Mucosa of rectum (tissue), 2 donors: ENCODE data around the gene RBM3.

Experiments used
- H3K27ac ChIP-seq, 2 donors: one replicate each; pipeline ENCODE4 v1.7.0; 2013; ENCODE audit warnings: inconsistent platforms in 2 of 2, low read depth in 2 of 2, low read length in 2 of 2
- H3K27me3 ChIP-seq, 2 donors: one replicate each; pipeline ENCODE4 v1.7.0; 2013; ENCODE audit warnings: low read length in 2 of 2; ENCODE audit not compliant: control insufficient read depth in 2 of 2, insufficient read depth in 2 of 2
- H3K36me3 ChIP-seq, 2 donors: one replicate each; pipeline ENCODE4 v1.7.0; 2013; ENCODE audit warnings: low read length in 2 of 2; ENCODE audit not compliant: control insufficient read depth in 2 of 2, insufficient read depth in 2 of 2
- H3K4me1 ChIP-seq, 2 donors: one replicate each; pipeline ENCODE4 v1.7.0; 2013; ENCODE audit warnings: low read length in 2 of 2, mild to moderate bottlenecking in 1 of 2; ENCODE audit not compliant: control insufficient read depth in 2 of 2, insufficient read depth in 2 of 2
- H3K4me3 ChIP-seq, 2 donors: one replicate each; pipeline ENCODE4 v1.7.0; 2013; ENCODE audit warnings: low read length in 2 of 2
- H3K9ac ChIP-seq, 2 donors: one replicate each; pipeline ENCODE4 v1.7.0; 2013; ENCODE audit warnings: low read length in 2 of 2, low read depth in 1 of 2, mild to moderate bottlenecking in 1 of 2
- H3K9me3 ChIP-seq, 2 donors: one replicate each; pipeline ENCODE4 v1.7.0; 2013; ENCODE audit warnings: low read length in 2 of 2; ENCODE audit not compliant: control insufficient read depth in 2 of 2
- donor health status: healthy.
- donor health status: Normal muscosa, but diverticular disease.

RBM3 gene

GRCh38 chrX:48595929-48596328 is 21.6 kb downstream of the RBM3 start:
- no peaks in the 10 kb centered on the region for H3K9me3 ChIP-seq
- peaks cover 7 to 8% of the 10 kb centered on the region in 2 donors for H3K4me1 ChIP-seq
- H3K9ac ChIP-seq: no peak overlapping the region
- H3K4me3 ChIP-seq: no peak overlapping the region
- H3K27ac ChIP-seq: no peak overlapping the region
- H3K27me3 ChIP-seq: no peaks in the 10 kb centered on the region
- peaks cover 3 to 16% of the 10 kb centered on the region in 2 donors for H3K36me3 ChIP-seq

GRCh38 chrX:48597353-48598264 is 23.3 kb downstream of the RBM3 start, which contains the start of gene WDR13:
Gene WDR13, plus strand, starts transcription at chrX:48597492. Its CDS starts 505 bp downstream, at chrX:48597997.
- Histone ChIP-seq H3K36me3 (peaks cover 3 to 16% of the 10 kb centered on the region in 2 donors), H3K4me3 (peak within 1 kb of the TSS; percentile 85 to 88), H3K4me1 (peaks cover 7 to 8% of the 10 kb centered on the region in 2 donors), H3K9me3 (no peaks in the 10 kb centered on the region), H3K9ac (peak within 1 kb of the TSS; percentile 84 to 97), H3K27me3 (no peaks in the 10 kb centered on the region), H3K27ac (peak within 1 kb of the TSS; percentile 99)

GRCh38 chrX:48598614-48599013 is 24.3 kb downstream of the RBM3 start:
- H3K9me3 ChIP-seq: no peaks in the 10 kb centered on the region
- peaks cover 3 to 21% of the 10 kb centered on the region in 2 donors for H3K36me3 ChIP-seq
- peak overlapping the region in 1 of 2 donors; percentile 97 for H3K9ac ChIP-seq
- H3K27ac ChIP-seq: no peak overlapping the region
- no peaks in the 10 kb centered on the region for H3K27me3 ChIP-seq
- H3K4me1 ChIP-seq: peaks cover 7 to 8% of the 10 kb centered on the region in 2 donors
- H3K4me3 ChIP-seq: peak overlapping the region; percentile 85 to 88

GRCh38 chrX:48599341-48599740 is 25.1 kb downstream of the RBM3 start:
- Histone ChIP-seq H3K4me1 (peaks cover 7 to 8% of the 10 kb centered on the region in 2 donors), H3K27me3 (no peaks in the 10 kb centered on the region), H3K27ac (no peak overlapping the region), H3K9me3 (no peaks in the 10 kb centered on the region), H3K36me3 (peaks cover 5 to 21% of the 10 kb centered on the region in 2 donors), H3K9ac (no peak overlapping the region), H3K4me3 (no peak overlapping the region)

GRCh38 chrX:48600226-48600625 is 25.9 kb downstream of the RBM3 start:
- no peak overlapping the region for H3K27ac ChIP-seq
- peaks cover 10 to 21% of the 10 kb centered on the region in 2 donors for H3K36me3 ChIP-seq
- H3K9ac ChIP-seq: no peak overlapping the region
- H3K4me1 ChIP-seq: peaks cover 7 to 8% of the 10 kb centered on the region in 2 donors
- no peaks in the 10 kb centered on the region for H3K9me3 ChIP-seq
- H3K27me3 ChIP-seq: no peaks in the 10 kb centered on the region
- no peak overlapping the region for H3K4me3 ChIP-seq

GRCh38 chrX:48601741-48602394 is 27.6 kb downstream of the RBM3 start:
- Histone ChIP-seq H3K9ac (no peak overlapping the region), H3K9me3 (no peaks in the 10 kb centered on the region), H3K27ac (no peak overlapping the region), H3K4me1 (peaks cover 7 to 8% of the 10 kb centered on the region in 2 donors), H3K36me3 (peaks cover 10 to 21% of the 10 kb centered on the region in 2 donors), H3K4me3 (no peak overlapping the region), H3K27me3 (no peaks in the 10 kb centered on the region)

GRCh38 chrX:48604701-48605100 is 30.4 kb downstream of the RBM3 start:
- Histone ChIP-seq H3K9ac (no peak overlapping the region), H3K4me1 (no peaks in the 10 kb centered on the region), H3K36me3 (peaks cover 6 to 10% of the 10 kb centered on the region in 2 donors), H3K27me3 (no peaks in the 10 kb centered on the region), H3K27ac (no peak overlapping the region), H3K4me3 (no peak overlapping the region), H3K9me3 (no peaks in the 10 kb centered on the region)

- Histone ChIP-seq H3K36me3 (peaks cover 5 to 6% of the 10 kb centered on the region in 2 donors), H3K9ac (no peak overlapping the region), H3K27ac (no peak overlapping the region), H3K9me3 (no peaks in the 10 kb centered on the region), H3K27me3 (no peaks in the 10 kb centered on the region), H3K4me1 (no peaks in the 10 kb centered on the region), H3K4me3 (no peak overlapping the region)
These were observed 31.8 kb downstream of the RBM3 start for GRCh38 chrX:48606091-48606490.

GRCh38 chrX:48611703-48612102 is 37.4 kb downstream of the RBM3 start:
- Histone ChIP-seq H3K9ac (no peak overlapping the region), H3K4me1 (no peaks in the 10 kb centered on the region), H3K27ac (no peak overlapping the region), H3K4me3 (no peak overlapping the region), H3K27me3 (peaks cover 0 to 1% of the 10 kb centered on the region in 2 donors), H3K9me3 (no peaks in the 10 kb centered on the region), H3K36me3 (no peaks in the 10 kb centered on the region)
